GM12873 (cell line): ENCODE measurements around the gene ING2.

Experiments
- TF ChIP-seq, protein P1 (sequence below): IDR thresholded peaks from 2 replicates; pipeline ENCODE4 v1.5.1; 2012; ENCODE audit warnings: low read depth, mild to moderate bottlenecking, moderate library complexity, low read length, control low read depth; ENCODE audit not compliant: insufficient read depth; ENCODE audit errors: missing control alignments

ING2 gene, protein sequence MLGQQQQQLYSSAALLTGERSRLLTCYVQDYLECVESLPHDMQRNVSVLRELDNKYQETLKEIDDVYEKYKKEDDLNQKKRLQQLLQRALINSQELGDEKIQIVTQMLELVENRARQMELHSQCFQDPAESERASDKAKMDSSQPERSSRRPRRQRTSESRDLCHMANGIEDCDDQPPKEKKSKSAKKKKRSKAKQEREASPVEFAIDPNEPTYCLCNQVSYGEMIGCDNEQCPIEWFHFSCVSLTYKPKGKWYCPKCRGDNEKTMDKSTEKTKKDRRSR

DNA sequence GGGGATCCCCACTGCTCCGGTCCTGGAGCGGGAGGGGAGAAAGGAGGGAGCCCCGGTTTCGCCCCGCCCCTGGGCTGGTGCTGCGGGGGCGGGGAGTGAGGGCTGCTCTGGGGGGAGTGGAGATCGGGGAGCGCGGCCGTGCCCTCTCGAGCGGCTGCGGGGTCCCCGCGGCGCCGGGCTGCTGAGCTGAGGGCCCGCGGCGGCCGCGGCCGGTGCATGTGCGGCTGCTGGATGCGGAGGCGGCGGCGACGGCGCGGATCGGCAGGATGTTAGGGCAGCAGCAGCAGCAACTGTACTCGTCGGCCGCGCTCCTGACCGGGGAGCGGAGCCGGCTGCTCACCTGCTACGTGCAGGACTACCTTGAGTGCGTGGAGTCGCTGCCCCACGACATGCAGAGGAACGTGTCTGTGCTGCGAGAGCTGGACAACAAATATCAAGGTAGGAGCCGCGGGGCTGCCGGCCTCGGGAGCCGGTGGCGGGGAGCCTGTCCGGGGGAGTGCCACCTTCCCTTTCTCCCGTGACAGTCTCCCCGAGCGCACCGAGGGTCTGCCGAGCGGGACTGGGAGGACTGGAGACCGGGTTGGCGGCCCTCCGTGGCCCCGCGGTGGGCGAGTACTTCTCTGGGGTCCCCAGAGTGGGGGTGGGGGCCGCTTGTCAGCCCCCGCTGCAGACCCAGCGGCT is at the start of gene ING2:
Gene ING2, plus strand, starts transcription at position 129 of the 681 bp plus-strand sequence. Its CDS starts 138 bp downstream, at position 267.
- TF ChIP-seq, protein P1, sequence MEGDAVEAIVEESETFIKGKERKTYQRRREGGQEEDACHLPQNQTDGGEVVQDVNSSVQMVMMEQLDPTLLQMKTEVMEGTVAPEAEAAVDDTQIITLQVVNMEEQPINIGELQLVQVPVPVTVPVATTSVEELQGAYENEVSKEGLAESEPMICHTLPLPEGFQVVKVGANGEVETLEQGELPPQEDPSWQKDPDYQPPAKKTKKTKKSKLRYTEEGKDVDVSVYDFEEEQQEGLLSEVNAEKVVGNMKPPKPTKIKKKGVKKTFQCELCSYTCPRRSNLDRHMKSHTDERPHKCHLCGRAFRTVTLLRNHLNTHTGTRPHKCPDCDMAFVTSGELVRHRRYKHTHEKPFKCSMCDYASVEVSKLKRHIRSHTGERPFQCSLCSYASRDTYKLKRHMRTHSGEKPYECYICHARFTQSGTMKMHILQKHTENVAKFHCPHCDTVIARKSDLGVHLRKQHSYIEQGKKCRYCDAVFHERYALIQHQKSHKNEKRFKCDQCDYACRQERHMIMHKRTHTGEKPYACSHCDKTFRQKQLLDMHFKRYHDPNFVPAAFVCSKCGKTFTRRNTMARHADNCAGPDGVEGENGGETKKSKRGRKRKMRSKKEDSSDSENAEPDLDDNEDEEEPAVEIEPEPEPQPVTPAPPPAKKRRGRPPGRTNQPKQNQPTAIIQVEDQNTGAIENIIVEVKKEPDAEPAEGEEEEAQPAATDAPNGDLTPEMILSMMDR, result no peak

DNA sequence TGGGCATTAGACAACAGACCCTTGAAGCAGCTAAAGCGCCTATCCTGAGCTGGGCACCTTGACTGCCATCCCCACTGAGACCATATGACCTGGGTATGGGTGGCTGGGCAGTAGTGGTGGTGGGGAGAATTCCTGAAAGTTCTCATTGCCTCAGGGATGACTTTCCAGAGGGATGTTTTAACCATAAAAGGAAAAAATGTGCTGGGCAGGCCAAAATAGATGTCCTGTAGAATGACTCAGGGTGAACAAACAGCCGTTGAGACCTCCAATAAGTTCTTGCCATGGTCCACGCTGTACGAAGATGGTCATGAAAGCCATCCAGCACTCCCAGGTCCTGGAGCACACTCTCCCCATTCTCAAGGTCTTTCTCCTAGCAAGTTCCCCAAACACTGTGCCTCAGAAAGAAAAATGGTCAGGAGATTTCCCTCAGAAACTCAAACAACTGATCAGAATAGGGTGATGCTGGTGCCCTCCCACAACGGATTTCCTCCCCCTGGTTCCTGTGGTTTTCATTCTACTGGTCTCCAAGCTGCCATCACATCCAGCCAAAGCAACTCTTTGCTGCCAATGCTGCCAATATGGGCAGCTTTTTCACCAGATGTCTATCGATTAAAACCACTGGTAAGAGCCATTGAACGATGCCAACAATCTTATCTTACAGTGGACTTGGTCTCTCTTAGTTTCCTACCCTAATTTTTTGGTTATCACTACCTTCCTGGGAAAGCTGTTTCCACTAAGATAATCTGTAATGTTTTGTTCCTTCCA is 49.2 kb upstream of the ING2 start:
- TF ChIP-seq, protein P1, result no peak

DNA sequence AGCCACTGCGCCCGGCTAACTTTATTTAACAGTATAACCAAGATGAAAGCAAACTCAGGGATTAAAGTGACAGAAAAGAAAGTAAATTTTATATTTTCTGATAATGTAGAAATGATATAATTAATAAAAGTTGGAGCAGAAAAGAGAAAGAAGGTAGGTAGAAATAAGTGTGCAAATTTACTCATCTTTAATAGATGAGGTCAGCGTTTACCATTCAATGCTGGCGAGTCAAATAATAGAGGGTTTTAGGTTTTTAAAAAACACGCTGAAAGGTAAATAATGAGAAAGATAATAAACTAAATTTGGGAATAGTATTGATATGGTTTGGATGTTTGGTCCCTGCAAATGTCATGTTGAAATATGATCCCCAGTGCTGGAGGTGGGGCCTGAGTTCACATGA is 46.9 kb upstream of the ING2 start:
- TF ChIP-seq, protein P1, result no peak

DNA sequence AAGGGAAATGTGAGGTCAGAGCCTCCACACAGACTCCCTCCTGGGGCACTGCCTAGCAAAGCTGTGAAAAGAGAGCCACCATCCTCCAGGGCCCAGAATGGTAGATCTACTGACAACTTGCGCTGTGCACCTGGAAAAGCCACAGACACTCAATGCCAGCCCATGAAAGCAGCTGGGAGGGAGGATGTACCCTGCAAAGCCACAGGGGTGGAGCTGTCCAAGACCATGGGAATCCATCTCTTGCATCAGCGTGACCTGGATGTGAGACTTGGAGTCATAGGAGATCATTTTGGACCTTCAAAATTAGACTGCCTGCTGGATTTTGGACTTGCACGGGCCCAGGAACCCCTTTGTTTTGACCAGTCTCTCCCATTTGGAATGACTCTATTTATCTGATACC is 37.6 kb upstream of the ING2 start:
- TF ChIP-seq, protein P1, result no peak

DNA sequence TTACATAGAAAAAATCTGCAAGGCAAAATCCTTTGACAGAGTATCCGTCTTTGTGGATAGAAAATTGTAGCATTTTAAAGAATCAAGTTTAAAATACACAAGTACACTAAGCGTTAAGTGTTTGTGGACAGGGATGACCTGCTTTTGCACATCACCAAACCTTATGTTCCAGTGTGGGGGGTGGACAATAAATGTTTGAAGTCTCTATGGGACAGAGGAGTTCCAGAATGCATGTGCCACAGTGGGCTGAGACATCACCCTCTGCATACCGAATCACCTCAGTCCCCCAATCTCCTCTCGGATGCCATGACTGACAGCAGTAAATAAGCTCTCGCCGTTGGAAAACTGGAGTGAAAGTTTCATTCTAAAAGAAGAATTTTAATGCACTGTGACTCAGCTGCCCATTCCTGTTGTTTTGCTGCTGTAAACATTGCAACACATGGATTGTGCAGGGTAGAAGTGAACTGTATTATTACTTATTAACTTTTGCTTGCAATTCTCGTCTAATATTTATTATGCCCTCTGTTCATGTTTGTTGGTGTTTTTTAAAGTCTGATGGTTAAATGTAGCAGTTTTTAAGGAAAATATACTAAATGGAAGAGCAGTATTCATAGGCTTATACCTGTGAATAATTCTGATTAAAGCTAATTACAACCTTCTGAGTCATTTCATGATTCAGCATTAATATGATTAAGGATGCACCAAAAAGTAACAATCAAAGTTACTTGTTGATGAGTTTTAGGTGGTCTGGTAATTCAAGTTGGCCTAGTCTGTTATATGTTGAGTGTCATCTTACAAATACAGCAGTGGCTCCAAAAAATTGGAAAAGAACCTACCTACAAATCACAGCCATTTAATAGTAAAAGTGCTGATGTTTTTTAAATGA is 36.4 kb upstream of the ING2 start:
- TF ChIP-seq, protein P1, result no peak

DNA sequence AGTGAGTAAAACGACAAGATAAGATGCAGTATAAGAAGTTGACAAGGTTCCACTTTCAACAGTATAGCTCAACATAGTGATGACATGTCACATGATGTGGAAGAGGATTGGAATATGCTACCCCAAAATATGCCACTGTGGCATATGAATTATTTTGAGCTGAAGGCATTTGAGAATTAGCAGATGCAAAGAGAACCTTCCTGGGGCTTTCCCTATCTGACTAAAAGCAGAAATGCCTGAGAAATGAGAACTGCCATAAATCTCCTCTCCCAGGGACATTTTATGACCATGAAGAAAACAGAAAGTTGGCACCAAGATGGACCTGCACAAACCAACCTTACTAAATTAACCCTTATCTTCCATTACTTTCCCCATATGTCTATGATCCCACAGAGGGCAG is 35.6 kb upstream of the ING2 start:
- TF ChIP-seq, protein P1, result no peak

DNA sequence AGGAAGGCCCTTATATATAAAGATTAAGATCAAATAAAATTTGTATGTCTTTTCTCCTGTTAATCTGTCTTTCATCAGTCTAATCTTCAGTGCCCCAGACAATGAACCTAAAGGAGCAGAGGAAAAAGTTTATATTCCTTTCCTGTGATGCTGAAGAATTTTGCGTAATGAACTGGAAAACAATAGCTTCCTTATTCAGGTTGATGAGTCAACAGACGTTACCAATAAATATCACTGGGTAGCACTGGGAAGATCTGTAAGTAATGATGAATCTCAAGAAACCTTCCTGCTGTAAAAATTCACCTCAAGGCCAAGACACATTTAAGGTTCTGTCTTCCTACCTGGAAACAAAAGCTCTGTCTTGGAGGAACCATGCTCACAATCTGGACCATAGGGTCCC is 34.9 kb upstream of the ING2 start:
- TF ChIP-seq, protein P1, result no peak
